Epithelial cell of proximal tubule (primary cell): ENCODE results near the gene FAM222A. TPM values are rescaled to one million over a fixed set of nuclear protein-coding genes. Genes with fewer than 3 reads are reported as not detected.

ENCODE experiments used
- DNase-seq: peaks from one replicate; pipeline ENCODE4 v3.0.0-alpha.2; 2011; ENCODE audit warnings: low read depth
- H3K4me3 ChIP-seq: 2 replicates; pipeline ENCODE4 v1.5.1; 2011; ENCODE audit warnings: low read depth, mild to moderate bottlenecking, low read length
- total RNA-seq: library from RNA; depleted of rRNA; stranded (reverse); fragments of >200 nt; gene quantifications from 2 replicates; pipeline ENCODE4 v1.2.3, GENCODE V29; 2015
- TF ChIP-seq, protein P1 (sequence below): conservative IDR thresholded peaks from 2 replicates; pipeline ENCODE4 v1.5.1; 2012; ENCODE audit warnings: low read depth, mild to moderate bottlenecking, low read length

FAM222A gene
- total RNA-seq, 1 donor from 2014 or later: 0.52 TPM

- TF ChIP-seq, protein P1, sequence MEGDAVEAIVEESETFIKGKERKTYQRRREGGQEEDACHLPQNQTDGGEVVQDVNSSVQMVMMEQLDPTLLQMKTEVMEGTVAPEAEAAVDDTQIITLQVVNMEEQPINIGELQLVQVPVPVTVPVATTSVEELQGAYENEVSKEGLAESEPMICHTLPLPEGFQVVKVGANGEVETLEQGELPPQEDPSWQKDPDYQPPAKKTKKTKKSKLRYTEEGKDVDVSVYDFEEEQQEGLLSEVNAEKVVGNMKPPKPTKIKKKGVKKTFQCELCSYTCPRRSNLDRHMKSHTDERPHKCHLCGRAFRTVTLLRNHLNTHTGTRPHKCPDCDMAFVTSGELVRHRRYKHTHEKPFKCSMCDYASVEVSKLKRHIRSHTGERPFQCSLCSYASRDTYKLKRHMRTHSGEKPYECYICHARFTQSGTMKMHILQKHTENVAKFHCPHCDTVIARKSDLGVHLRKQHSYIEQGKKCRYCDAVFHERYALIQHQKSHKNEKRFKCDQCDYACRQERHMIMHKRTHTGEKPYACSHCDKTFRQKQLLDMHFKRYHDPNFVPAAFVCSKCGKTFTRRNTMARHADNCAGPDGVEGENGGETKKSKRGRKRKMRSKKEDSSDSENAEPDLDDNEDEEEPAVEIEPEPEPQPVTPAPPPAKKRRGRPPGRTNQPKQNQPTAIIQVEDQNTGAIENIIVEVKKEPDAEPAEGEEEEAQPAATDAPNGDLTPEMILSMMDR: no peak
- no peak for DNase-seq
- no peak overlapping the region for H3K4me3 ChIP-seq
Observed at GRCh38 chr12:109765446-109765810, 51.8 kb downstream of the FAM222A start.

DNA sequence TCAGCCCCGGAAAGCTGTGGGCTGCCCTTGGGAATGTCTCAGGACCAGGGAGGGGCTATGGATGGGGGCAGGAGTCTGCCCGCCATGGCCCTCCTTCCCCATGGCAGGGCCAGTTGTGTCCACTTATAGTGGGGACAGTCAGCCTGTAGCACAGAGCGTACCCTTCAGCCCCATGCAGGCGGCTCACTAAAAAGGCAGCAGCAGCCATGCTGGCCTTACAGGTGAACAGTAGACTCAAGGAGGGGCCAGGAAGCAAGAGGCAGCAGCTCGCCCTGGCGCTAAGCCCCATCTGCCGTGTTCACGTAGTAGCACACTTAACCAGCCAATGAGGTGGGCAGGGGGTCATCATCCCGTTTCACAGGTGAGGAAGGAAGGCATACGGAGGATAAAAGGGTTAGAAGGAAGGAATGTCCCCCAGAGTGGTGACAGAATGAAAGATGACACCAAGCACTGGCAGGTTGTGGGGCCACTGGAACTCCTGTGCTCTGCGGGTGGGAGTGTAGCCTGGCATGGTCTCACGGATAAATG lies 52.7 kb downstream of the FAM222A start:
- no peak for DNase-seq
- H3K4me3 ChIP-seq: no peak overlapping the region
- TF ChIP-seq, protein P1: no peak

- DNase-seq: no peak
- TF ChIP-seq, protein P1: no peak
Observed at GRCh38 chr12:109767456-109767855, 53.8 kb downstream of the FAM222A start.

GRCh38 chr12:109767991-109768900 lies 54.6 kb downstream of the FAM222A start:
- TF ChIP-seq, protein P1: no peak
- no peak overlapping the region for H3K4me3 ChIP-seq
- no peak for DNase-seq

More at GRCh38 chr12:109767456-109767855, 53.8 kb downstream of the FAM222A start:
- H3K4me3 ChIP-seq: no peak overlapping the region

- no peak for DNase-seq
- H3K4me3 ChIP-seq: no peak overlapping the region
- TF ChIP-seq, protein P1: no peak
Observed at GRCh38 chr12:109768901-109769670, 55.5 kb downstream of the FAM222A start.

DNA sequence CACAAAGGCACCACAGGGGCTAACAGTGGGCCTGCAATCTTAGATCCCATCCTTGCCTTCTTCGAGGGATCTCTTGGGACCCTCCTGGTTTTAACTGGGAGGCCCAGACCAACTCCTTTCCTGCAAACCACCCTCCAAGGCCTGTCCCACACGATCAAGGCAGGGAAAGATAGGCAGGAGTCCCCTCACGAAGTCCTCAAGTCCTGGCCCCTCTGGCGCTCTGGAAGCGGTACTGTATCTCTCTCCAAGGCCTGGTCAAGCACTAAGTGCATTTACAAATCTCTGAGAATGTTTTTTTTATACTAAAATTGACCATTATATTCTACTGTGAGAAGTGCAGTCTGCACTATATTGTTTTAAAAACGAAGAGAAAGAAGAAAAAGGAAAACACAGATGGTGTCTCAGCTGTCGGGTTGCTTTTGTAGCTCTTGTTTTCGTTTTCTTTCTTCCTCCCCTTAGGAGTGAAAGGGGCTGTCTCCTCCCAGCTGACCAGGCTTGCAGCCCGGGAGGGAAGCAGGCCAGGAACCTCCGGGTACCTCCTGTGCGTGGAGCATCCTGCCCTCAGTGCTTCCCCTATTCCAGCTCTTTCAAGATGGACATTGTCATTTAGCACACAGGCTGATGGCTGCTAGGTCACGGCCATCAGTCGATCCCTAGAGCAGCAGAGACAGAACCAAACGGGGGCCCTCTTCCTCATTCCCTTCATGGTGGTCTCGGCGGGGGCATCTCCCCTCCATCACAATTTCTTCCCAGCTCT lies 56.7 kb downstream of the FAM222A start:
- DNase-seq: no peak
- TF ChIP-seq, protein P1: no peak
- H3K4me3 ChIP-seq: no peak overlapping the region
